SKM-1 (cell line): Measurements from ENCODE around the gene KRTAP9-8.
"Not testable (repeated sequence)": the region's sequence is repeated elsewhere in the genome, so short reads cannot be mapped to it uniquely, and the experiment has no call there.

ENCODE experiments used
- DNase-seq: peaks from one replicate; lab custom pipeline; 2025; ENCODE audit not compliant: unreplicated experiment; lab: John Stamatoyannopoulos, UW

KRTAP9-8 gene

DNA sequence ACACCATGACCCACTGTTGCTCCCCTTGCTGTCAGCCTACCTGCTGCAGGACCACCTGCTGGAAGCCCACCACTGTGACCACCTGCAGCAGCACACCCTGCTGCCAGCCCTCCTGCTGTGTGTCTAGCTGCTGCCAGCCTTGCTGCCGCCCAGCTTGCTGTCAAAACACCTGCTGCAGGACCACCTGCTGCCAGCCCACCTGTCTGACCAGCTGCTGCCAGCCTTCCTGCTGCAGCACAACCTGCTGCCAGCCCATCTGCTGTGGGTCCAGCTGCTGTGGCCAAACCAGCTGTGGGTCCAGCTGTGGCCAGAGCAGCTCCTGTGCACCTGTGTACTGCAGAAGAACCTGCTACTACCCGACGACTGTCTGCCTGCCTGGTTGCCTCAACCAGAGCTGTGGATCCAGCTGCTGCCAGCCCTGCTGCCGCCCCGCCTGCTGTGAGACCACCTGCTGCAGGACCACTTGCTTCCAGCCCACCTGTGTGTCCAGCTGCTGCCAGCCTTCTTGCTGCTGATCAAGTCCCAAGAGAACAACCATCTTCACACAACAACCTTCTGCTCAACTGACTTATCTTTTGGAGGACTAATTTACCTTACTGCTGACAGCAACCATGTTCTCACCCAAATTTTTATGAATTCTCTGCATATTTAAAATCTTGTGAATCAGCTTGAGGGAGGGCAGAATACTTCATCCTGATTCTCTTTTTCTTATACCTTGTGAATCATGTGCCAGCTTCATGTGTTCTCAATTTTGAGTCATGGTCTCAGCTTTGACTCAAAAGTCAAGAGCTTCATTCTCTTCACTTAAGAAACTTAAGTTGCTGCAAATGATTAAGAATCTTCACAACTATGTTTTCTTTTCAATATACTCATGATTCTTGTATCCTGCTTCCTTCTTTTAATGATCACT lies 17.8 kb downstream of the KRTAP9-8 start, which contains the start of gene KRTAP9-9:
KRTAP9-9 (plus strand) TSS at position 4 of the 910 bp plus-strand sequence.
- DNase-seq: not testable (repeated sequence)

DNA sequence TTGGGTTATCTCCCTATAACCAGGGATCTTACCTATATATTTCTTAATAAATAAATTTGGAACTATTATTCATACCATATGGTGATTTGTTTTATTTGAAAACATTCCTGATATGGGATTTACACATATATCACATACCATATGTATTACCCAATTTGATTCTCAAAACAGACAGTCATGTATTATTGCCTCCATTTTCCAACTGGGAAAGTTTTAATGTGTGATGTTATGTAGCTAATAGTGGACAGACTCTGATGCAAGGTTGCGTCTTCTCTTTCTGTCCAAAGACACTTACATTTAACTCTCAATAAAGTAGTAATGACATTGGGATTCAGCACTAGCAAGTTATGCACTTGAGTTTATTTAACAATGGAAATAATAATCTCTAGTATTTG lies 18.5 kb downstream of the KRTAP9-8 start:
- DNase-seq: no peak

DNA sequence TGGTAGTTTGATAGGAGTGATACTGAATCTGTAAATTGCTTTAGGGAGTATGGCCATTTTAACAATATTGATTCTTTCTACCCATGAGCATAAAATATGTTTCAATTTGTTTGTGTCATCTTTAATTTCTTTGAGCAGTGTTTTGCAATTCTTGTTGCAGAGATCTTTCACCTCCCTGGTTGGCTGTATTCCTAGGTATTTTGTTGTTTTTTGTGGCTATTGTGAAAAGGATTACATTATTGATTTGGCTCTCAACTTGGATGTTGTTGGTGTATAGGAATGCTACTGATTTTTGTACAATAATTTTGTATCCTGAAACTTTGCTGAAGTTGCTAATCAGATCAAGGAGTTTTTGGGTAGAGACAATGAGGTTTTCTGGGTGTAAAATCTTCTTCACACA lies 20.6 kb downstream of the KRTAP9-8 start:
- DNase-seq: no peak

DNA sequence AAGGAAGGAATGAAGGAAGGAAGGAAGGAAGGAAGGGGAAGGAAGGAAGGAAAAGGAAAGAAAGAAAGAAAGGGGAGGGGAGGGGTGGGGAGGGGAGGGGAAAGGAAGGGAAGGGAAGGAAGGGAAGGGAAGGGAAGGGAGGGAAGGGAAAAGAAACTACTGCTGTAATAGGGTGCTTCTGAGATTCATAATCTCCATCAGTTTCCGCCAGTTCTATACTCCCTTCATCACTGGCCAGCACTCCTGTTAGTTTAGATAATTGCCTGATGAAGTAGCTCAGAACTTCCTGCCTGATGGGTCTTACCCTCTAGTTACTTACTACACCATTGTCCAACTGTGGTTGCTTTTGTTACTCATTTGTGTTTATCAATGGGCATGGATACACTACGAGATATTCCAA lies 25.4 kb downstream of the KRTAP9-8 start:
- no peak for DNase-seq

- no peak for DNase-seq
Observed at GRCh38 chr17:41264599-41264998, 26.8 kb downstream of the KRTAP9-8 start.

DNA sequence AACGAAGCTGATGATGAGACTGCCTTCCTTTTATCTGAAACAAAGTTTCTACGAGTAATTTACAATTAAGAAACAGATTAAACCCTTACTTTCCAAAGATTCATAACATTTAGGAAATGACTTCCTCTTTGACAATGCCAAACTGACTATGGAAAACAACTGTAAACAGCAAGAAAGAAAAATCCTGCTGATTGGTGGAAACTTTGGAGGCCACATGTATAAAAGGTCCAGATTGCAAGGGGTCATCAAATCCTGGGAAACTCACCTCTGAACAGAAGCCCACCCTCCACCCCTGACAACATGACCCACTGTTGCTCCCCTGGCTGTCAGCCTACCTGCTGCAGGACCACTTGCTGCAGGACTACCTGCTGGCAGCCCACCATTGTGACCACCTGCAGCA lies 27.3 kb downstream of the KRTAP9-8 start, which contains the start of gene KRTAP9-6:
KRTAP9-6 (plus strand) TSS at position 301 of the 400 bp plus-strand sequence; CDS start at position 301, 0 bp downstream.
- DNase-seq: no peak

- DNase-seq: no peak
Observed at GRCh38 chr17:41267711-41268110, 29.9 kb downstream of the KRTAP9-8 start.

- DNase-seq: not testable (repeated sequence)
Observed at GRCh38 chr17:41271323-41271722, 33.5 kb downstream of the KRTAP9-8 start.

- no peak for DNase-seq
Observed at GRCh38 chr17:41271858-41272257, 34.1 kb downstream of the KRTAP9-8 start.

GRCh38 chr17:41275648-41276190 lies 37.9 kb downstream of the KRTAP9-8 start, which contains the start of gene KRTAP9-7:
Gene KRTAP9-7, plus strand, starts transcription at chr17:41275698. Its CDS starts 0 bp downstream, at chr17:41275698.
- not testable (repeated sequence) for DNase-seq

DNA sequence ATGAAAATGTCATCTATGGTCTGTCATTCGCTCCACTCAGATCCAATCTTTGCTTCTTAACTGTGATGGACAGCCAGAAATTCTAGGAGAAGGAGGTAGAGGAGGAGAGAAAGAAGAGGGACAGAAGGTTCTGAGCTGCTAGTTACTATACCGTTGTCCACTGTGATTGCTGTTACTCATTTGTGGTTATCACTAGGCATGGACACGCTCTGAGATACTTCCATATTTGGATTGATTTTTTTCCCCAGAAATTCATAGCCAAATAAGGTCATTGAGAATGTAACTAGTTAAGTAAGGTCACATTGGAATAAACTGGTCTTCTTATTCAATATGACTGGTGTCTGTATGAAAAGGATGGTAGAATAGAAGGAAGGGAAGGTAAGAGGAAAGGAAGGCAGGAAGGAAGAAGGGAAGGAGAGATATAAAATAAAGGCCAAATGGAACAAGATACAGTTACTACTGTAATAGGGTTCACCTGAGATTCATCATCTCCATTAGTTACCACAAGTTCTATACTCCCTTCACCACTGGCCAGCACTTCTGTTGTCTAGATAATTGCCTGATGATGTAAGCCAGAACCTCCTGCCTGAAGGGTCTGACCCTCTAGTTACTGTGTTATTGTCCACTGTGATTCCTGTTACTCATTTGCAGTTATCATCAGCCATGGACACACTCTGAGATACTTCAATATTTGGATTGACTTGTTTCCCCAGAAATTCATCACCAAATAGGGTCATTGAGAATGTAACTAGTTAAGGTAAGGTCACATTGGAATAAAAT lies 40.6 kb downstream of the KRTAP9-8 start:
- no peak for DNase-seq

DNA sequence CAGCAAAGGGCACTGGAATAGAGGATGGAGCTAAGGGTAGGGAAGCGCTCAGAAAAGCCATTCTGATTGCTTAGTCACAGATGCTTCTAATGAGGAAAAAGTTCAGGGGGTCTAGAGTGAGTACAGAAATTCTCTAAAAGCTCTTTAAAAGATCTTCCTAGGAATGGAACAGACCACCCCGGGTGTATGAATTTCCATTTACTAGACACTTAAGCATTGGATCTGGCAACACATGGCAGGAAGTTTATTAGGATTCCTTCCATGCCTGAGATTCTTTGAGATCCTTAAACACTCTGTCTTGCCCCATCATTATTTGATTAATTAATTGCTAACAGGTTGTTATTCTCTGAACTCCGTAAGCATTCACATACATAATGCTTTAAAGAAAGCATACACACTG lies 46.2 kb downstream of the KRTAP9-8 start:
- DNase-seq: no peak

DNA sequence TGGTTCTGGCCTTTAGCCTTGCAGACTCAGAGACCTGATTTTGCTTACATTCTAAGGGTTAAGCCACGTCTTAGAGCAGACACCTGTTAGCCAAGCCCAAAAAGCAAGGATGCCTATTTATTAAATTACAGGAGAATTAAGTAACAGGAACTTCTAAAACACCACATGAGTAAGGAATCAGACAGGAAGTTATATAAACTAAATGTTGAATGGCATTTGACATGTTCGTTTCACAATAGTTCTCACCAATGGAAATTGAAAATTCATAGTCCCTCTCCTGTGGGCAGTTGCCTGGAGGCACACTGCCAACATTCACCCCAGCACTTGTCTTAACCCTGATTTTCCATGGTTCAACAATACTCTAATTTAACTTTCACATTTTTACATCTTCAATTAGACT lies 46.7 kb downstream of the KRTAP9-8 start:
- DNase-seq: no peak

GRCh38 chr17:41287050-41287449 lies 49.3 kb downstream of the KRTAP9-8 start:
- DNase-seq: no peak
